Loucy (cell line): Measurements from ENCODE around the gene AGBL1.

Source experiments
- H2AFZ ChIP-seq: fragments of 200-600 bp; sonication (generic); 2 replicates; pipeline ENCODE4 v1.6.0; 2016; ENCODE audit warnings: antibody characterized with exemption, mild to moderate bottlenecking, low read length, moderate library complexity
- H3F3A ChIP-seq: fragments of 200-600 bp; 2 replicates; pipeline ENCODE4 v1.6.0; 2016; ENCODE audit warnings: antibody characterized with exemption, low read depth, mild to moderate bottlenecking
- H3K27me3 ChIP-seq: fragments of 200-600 bp; sonication (generic); 2 replicates; pipeline ENCODE4 v1.6.1; 2014; ENCODE audit warnings: low read length, mild to moderate bottlenecking; ENCODE audit not compliant: insufficient read depth, poor library complexity, severe bottlenecking
- H3K36me3 ChIP-seq: fragments of 200-600 bp; sonication (generic); 2 replicates; pipeline ENCODE4 v1.6.1; 2016; ENCODE audit warnings: low read length; ENCODE audit not compliant: insufficient read depth
- H3K4me1 ChIP-seq: fragments of 200-600 bp; sonication (generic); 2 replicates; pipeline ENCODE4 v1.5.1; 2014; ENCODE audit warnings: low read length, mild to moderate bottlenecking; ENCODE audit not compliant: insufficient read depth, poor library complexity, severe bottlenecking
- H3K4me2 ChIP-seq: fragments of 200-600 bp; sonication (generic); 2 replicates; pipeline ENCODE4 v1.6.0; 2014; ENCODE audit warnings: antibody characterized with exemption, low read length, low read depth, mild to moderate bottlenecking; ENCODE audit not compliant: poor library complexity, severe bottlenecking
- H3K4me3 ChIP-seq: fragments of 200-600 bp; sonication (generic); 2 replicates; pipeline ENCODE4 v1.5.1; 2014; ENCODE audit warnings: low read length, mild to moderate bottlenecking, mixed read lengths; ENCODE audit not compliant: poor library complexity, severe bottlenecking
- H3K79me2 ChIP-seq: fragments of 200-600 bp; sonication (generic); 2 replicates; pipeline ENCODE4 v1.6.1; 2014; ENCODE audit warnings: low read length; ENCODE audit not compliant: insufficient read depth
- H3K9ac ChIP-seq: fragments of 200-600 bp; sonication (generic); 2 replicates; pipeline ENCODE4 v1.6.0; 2014; ENCODE audit warnings: mild to moderate bottlenecking, low read depth, low read length, moderate library complexity; ENCODE audit not compliant: poor library complexity, severe bottlenecking
- H3K9me2 ChIP-seq: fragments of 200-600 bp; sonication (generic); replicated peaks from 2 replicates; pipeline ENCODE4 v1.6.1; 2016; ENCODE audit warnings: low read depth, low read length, mixed read lengths
- H3K9me3 ChIP-seq: fragments of 200-600 bp; sonication (generic); 2 replicates; pipeline ENCODE4 v1.6.1; 2014; ENCODE audit warnings: mild to moderate bottlenecking, antibody characterized with exemption, low read length, low read depth; ENCODE audit not compliant: insufficient read depth
- H4K20me1 ChIP-seq: fragments of 200-600 bp; sonication (generic); 2 replicates; pipeline ENCODE4 v1.6.0; 2014; ENCODE audit warnings: antibody characterized with exemption, low read length, mild to moderate bottlenecking; ENCODE audit not compliant: insufficient read depth, poor library complexity, severe bottlenecking
- EZH2phosphoT487 ChIP-seq: fragments of 200-600 bp; IDR thresholded peaks from 2 replicates; pipeline ENCODE4 v1.6.1; 2018; ENCODE audit warnings: antibody characterized with exemption, mild to moderate bottlenecking, moderate library complexity, borderline replicate concordance
- TF ChIP-seq, protein P1 (sequence below): fragments of 200-600 bp; sonication (generic); conservative IDR thresholded peaks from 2 replicates; pipeline ENCODE4 v1.5.1; 2014; ENCODE audit warnings: mild to moderate bottlenecking, antibody characterized with exemption, low read length

The AGBL1 gene

DNA sequence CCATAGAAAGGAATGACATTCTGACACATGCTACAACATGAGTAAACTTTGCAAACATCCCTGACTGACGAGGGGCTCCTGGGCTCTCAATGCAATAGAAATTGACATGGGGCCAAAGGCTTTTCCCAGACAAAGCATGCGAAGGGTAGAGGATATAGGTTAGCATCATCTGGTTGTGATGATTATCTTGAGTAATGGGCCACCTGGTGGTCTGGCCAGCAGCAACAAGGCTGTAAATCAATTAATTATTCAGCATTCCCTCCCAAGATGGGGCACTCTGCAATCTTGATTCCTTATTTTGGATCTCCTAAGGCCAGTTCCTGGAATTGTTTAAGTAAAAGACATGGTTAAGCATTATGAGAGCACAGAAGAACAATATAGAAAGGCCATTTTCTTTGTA is 99.2 kb downstream of the AGBL1 start:
- H3K36me3 ChIP-seq = no peaks in the 10 kb centered on the region
- H3F3A ChIP-seq = no peaks in the 10 kb centered on the region

DNA sequence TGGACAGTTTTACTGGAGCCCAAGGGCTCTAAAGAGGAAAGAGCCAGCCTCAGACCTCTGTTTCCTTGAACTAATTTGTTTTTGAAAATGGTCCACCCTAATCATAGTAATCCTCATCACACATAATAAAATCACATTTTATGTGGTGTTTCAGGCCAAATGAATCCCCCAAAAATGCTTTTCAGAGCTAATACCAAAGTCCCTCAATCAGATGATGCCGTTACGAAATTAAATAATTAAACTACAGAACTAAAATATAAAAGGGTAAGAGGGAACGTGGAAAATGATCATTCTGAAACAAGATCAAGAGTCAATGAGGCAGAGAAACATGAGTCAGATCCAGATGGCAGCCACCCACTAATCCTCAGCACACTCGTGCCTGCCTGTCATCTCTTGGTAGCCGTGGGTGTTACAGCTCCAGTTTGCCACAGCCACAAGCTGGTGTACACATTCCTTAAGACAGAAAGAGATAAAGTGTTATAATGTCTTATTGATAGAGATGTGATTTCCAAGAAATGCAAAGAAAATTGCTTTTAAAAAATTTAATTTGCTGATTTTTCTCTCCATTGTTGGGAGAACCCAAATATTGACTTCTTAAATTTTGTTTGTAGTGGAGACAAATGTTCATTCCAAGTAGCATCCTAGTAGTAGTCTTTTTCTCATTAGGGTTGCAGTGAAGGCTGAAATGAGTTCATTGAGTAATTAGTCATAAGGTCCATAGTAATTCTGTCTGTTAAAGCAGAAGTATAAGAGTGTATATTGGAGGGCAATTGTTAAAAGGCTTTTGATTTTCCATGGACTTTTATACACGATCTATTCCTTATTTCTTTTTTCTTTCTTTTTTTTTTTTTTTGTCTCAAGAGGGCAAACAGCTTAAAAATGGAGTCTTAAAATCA is 104.2 kb downstream of the AGBL1 start:
- H3K9ac ChIP-seq = no peak overlapping the region
- no peaks in the 10 kb centered on the region for H3F3A ChIP-seq
- no peaks in the 10 kb centered on the region for H3K36me3 ChIP-seq
- no peak overlapping the region for H3K4me3 ChIP-seq
- no peaks in the 10 kb centered on the region for H3K9me3 ChIP-seq
- no peaks in the 10 kb centered on the region for H4K20me1 ChIP-seq
- no peaks in the 10 kb centered on the region for H3K9me2 ChIP-seq
- H3K4me2 ChIP-seq = no peak overlapping the region
- no peaks in the 10 kb centered on the region for H3K79me2 ChIP-seq
- no peaks in the 10 kb centered on the region for H3K4me1 ChIP-seq
- H3K27me3 ChIP-seq = no peaks in the 10 kb centered on the region
- H2AFZ ChIP-seq = no peak overlapping the region
- TF ChIP-seq, protein P1, sequence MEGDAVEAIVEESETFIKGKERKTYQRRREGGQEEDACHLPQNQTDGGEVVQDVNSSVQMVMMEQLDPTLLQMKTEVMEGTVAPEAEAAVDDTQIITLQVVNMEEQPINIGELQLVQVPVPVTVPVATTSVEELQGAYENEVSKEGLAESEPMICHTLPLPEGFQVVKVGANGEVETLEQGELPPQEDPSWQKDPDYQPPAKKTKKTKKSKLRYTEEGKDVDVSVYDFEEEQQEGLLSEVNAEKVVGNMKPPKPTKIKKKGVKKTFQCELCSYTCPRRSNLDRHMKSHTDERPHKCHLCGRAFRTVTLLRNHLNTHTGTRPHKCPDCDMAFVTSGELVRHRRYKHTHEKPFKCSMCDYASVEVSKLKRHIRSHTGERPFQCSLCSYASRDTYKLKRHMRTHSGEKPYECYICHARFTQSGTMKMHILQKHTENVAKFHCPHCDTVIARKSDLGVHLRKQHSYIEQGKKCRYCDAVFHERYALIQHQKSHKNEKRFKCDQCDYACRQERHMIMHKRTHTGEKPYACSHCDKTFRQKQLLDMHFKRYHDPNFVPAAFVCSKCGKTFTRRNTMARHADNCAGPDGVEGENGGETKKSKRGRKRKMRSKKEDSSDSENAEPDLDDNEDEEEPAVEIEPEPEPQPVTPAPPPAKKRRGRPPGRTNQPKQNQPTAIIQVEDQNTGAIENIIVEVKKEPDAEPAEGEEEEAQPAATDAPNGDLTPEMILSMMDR = no peak
- no peak for TF ChIP-seq EZH2phosphoT487

More for the DNA sequence above, 99.2 kb downstream of the AGBL1 start:
- no peaks in the 10 kb centered on the region for H3K9me3 ChIP-seq
- no peaks in the 10 kb centered on the region for H3K9me2 ChIP-seq
- TF ChIP-seq, protein P1 = no peak
- TF ChIP-seq EZH2phosphoT487 = no peak
- H3K9ac ChIP-seq = no peak overlapping the region
- H3K79me2 ChIP-seq = no peaks in the 10 kb centered on the region
- H2AFZ ChIP-seq = no peak overlapping the region
- no peak overlapping the region for H3K4me2 ChIP-seq
- H4K20me1 ChIP-seq = no peaks in the 10 kb centered on the region
- no peaks in the 10 kb centered on the region for H3K4me1 ChIP-seq
- no peaks in the 10 kb centered on the region for H3K27me3 ChIP-seq
- no peak overlapping the region for H3K4me3 ChIP-seq

DNA sequence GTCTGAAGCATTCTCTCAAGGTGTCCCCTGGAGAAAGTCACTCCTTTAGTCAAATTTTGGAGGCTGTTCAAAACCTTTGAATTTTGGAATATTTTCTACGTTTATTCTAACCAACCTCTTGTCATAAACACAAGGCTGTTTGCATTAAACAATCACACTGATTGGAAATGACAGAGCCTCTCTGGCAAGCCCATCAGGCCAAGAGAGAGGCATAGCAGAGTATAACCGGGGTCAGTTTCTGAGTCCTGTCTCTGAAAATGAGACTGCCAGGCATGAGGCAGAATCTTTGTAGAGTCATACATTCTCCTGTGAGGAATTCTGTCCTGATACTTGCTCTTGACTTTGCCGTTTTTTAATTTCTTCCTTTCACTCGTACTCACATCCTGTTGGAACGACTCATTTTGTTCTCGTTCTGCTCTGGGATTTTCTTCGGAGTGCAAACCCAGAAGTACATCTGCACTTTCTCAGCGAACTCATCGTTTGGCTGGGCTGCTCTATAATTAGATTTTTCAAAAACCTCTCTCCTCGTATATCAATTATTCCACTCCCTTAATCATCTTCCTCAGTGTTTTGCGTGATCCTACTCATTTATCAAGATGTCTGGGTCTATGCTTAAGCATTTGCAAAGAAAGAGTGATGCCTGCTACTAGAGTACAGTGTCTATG is 114.2 kb downstream of the AGBL1 start:
- Histone ChIP-seq H3K4me1 (no peaks in the 10 kb centered on the region), H3K27me3 (no peaks in the 10 kb centered on the region), H3K4me3 (no peak overlapping the region), H3K9me3 (no peaks in the 10 kb centered on the region), H2AFZ (no peak overlapping the region), H3K36me3 (no peaks in the 10 kb centered on the region), H3K4me2 (no peak overlapping the region), H3K9me2 (no peaks in the 10 kb centered on the region), H4K20me1 (no peaks in the 10 kb centered on the region), H3K79me2 (no peaks in the 10 kb centered on the region), H3F3A (no peaks in the 10 kb centered on the region), H3K9ac (no peak overlapping the region)
- TF ChIP-seq, protein P1 = no peak
- TF ChIP-seq EZH2phosphoT487 = no peak
